A673 (cell line): ENCODE data around the gene ANKRD2. TPM values are rescaled to one million over a fixed set of nuclear protein-coding genes. Genes with fewer than 3 reads are reported as not detected.

Experiments
- BruUV-seq: library from RNA; stranded (reverse); fragments of 400-500 nt; replicated peaks from 2 replicates; lab custom pipeline; 2021; lab: Mats Ljungman, UMichigan
- CTCF ChIA-PET: fragments of 300-600 bp; sonication (Branson Sonifier 250); formaldehyde crosslinking; loops from one replicate; lab custom pipeline; 2022; ENCODE audit warnings: antibody characterized with exemption; lab: Charles Lee
- POLR2A ChIA-PET: fragments of 300-600 bp; sonication (Branson Sonifier 250); formaldehyde crosslinking; loops from one replicate; lab custom pipeline; 2022; ENCODE audit warnings: antibody characterized with exemption; ENCODE audit not compliant: low non-redundant PET; lab: Charles Lee
- DNase-seq: peaks from one replicate; pipeline ENCODE4 v3.0.0-alpha.2; 2015; ENCODE audit warnings: low spot score
- H3K27ac ChIP-seq: fragments of 200-600 bp; sonication (generic); 2 replicates; pipeline ENCODE4 v1.5.1; 2016; ENCODE audit warnings: mixed run types, low read depth, mild to moderate bottlenecking, mixed read lengths, antibody characterized with exemption, low read length; ENCODE audit not compliant: poor library complexity, severe bottlenecking
- H3K27me3 ChIP-seq: fragments of 200-600 bp; sonication (generic); replicated peaks from 2 replicates; pipeline ENCODE4 v1.6.1; 2017; ENCODE audit warnings: mixed run types, low read depth, mild to moderate bottlenecking, mixed read lengths, antibody characterized with exemption, low read length; ENCODE audit not compliant: insufficient read depth, poor library complexity
- H3K36me3 ChIP-seq: fragments of 200-600 bp; sonication (generic); 2 replicates; pipeline ENCODE4 v1.6.1; 2016; ENCODE audit warnings: mixed run types, mild to moderate bottlenecking, mixed read lengths, antibody characterized with exemption, low read length; ENCODE audit not compliant: insufficient read depth, poor library complexity, severe bottlenecking
- H3K4me1 ChIP-seq: fragments of 200-600 bp; sonication (generic); 2 replicates; pipeline ENCODE4 v1.6.1; 2017; ENCODE audit warnings: mixed run types, mild to moderate bottlenecking, mixed read lengths, antibody characterized with exemption, low read length; ENCODE audit not compliant: insufficient read depth, poor library complexity, severe bottlenecking
- H3K4me3 ChIP-seq: fragments of 200-600 bp; sonication (generic); 2 replicates; pipeline ENCODE4 v1.5.1; 2016; ENCODE audit warnings: low read depth, mixed run types, mild to moderate bottlenecking, mixed read lengths, low read length; ENCODE audit not compliant: poor library complexity, severe bottlenecking
- H3K9me3 ChIP-seq: fragments of 200-600 bp; sonication (generic); 2 replicates; pipeline ENCODE4 v1.6.1; 2016; ENCODE audit warnings: mixed run types, low read depth, mild to moderate bottlenecking, mixed read lengths, antibody characterized with exemption, low read length; ENCODE audit not compliant: poor library complexity, severe bottlenecking
- CTCF ChIP-seq: fragments of 300-800, 200-600 bp; sonication (generic); conservative IDR thresholded peaks from 2 replicates; pipeline ENCODE4 v1.5.1; 2017; ENCODE audit warnings: low read depth, mild to moderate bottlenecking, antibody characterized with exemption, low read length, moderate library complexity, mixed read lengths
- EZH2 ChIP-seq: fragments of 200-600 bp; sonication (generic); IDR thresholded peaks from 2 replicates; pipeline ENCODE4 v1.6.1; 2017; ENCODE audit warnings: borderline replicate concordance, low read depth, mild to moderate bottlenecking, mixed read lengths, antibody characterized with exemption, low read length; ENCODE audit not compliant: poor library complexity, severe bottlenecking
- intact Hi-C: fragments of 100-400 bp; cut with micrococcal nuclease; formaldehyde crosslinking; loops from one replicate; pipeline ENCODE4 v1.10.0; 2022; ENCODE audit not compliant: unreplicated experiment
- total RNA-seq: library from RNA; stranded (reverse); gene quantifications from 2 replicates; pipeline ENCODE4 v1.2.3, GENCODE V29; 2021

ANKRD2 gene
- total RNA-seq, 1 experiment from 2014 or later = not detected

GRCh38 chr10:97542169-97543024 is 30.2 kb upstream of the ANKRD2 start:
- H3K9me3 ChIP-seq = no peaks in the 10 kb centered on the region
- peak; percentile 82 for DNase-seq
- peak overlapping the region; percentile 62 for H3K27ac ChIP-seq
- H3K27me3 ChIP-seq = no peaks in the 10 kb centered on the region
- peaks cover 20% of the 10 kb centered on the region for H3K4me1 ChIP-seq
- intact Hi-C loops = no loop called here
- no peaks in the 10 kb centered on the region for H3K36me3 ChIP-seq
- H3K4me3 ChIP-seq = no peak overlapping the region
- TF ChIP-seq EZH2 = no peak
- TF ChIP-seq CTCF = no peak
- BruUV-seq = no TSS peak
- ChIA-PET POLR2A (no interaction called here), CTCF (interaction anchor here (0.6 kb wide), 1 partner anchor 75 kb away, joined by 4 read pairs; no protein-coding TSS in a partner anchor)

DNA sequence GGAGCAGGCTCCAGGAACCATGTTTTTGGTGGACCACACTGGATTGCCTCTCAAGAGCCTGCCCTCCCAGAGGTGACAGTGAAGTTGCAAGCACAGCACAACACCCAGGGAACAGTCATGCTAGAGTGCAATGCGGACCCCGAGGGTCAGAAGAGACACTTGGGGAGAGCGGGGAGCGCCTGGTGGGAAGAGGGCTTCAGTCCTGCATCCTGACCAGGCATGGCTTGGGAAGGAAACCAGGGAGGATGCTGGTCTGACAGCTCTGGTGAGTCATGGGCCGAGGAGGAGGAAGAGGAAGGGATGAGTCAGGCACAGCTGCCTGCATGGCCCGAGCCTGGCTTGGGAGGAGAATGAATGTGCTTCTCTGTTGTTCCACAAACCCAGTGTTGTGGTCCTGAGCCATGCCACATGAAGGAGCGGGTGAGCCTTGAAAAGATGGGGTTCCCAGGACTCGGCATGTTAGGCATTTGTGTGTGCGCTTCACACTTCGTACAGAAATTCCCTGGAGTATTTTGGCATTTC is 29.5 kb upstream of the ANKRD2 start:
- Histone ChIP-seq H3K4me1 (peaks cover 20% of the 10 kb centered on the region), H3K27ac (peak overlapping the region; percentile 62), H3K9me3 (no peaks in the 10 kb centered on the region), H3K4me3 (no peak overlapping the region), H3K27me3 (no peaks in the 10 kb centered on the region), H3K36me3 (no peaks in the 10 kb centered on the region)
- DNase-seq = peak; percentile 68
- ChIA-PET POLR2A (no interaction called here), CTCF (no interaction called here)
- TF ChIP-seq CTCF = no peak
- no peak for TF ChIP-seq EZH2
- intact Hi-C loops = no loop called here
- BruUV-seq = no TSS peak

- POLR2A ChIA-PET = no interaction called here
- H3K27me3 ChIP-seq = no peaks in the 10 kb centered on the region
- TF ChIP-seq CTCF (no peak), EZH2 (no peak)
Observed at GRCh38 chr10:97546456-97547270, 25.9 kb upstream of the ANKRD2 start.

More at GRCh38 chr10:97546456-97547270, 25.9 kb upstream of the ANKRD2 start:
- Histone ChIP-seq H3K9me3 (no peaks in the 10 kb centered on the region), H3K27ac (no peak overlapping the region), H3K4me3 (no peak overlapping the region), H3K36me3 (no peaks in the 10 kb centered on the region), H3K4me1 (peaks cover 20% of the 10 kb centered on the region)
- DNase-seq = no peak
- CTCF ChIA-PET = no interaction called here
- intact Hi-C loops = no loop called here
- no TSS peak for BruUV-seq
